HG03354 (cell line): ENCODE measurements around the gene PDZK1IP1.

Source experiments
- ATAC-seq: cut with Tn5 transposase; IDR thresholded peaks from one replicate; pipeline ENCODE4 v1.9.1; 2021; ENCODE audit warnings: mild to moderate bottlenecking; ENCODE audit not compliant: unreplicated experiment, poor library complexity, severe bottlenecking

PDZK1IP1 gene

DNA sequence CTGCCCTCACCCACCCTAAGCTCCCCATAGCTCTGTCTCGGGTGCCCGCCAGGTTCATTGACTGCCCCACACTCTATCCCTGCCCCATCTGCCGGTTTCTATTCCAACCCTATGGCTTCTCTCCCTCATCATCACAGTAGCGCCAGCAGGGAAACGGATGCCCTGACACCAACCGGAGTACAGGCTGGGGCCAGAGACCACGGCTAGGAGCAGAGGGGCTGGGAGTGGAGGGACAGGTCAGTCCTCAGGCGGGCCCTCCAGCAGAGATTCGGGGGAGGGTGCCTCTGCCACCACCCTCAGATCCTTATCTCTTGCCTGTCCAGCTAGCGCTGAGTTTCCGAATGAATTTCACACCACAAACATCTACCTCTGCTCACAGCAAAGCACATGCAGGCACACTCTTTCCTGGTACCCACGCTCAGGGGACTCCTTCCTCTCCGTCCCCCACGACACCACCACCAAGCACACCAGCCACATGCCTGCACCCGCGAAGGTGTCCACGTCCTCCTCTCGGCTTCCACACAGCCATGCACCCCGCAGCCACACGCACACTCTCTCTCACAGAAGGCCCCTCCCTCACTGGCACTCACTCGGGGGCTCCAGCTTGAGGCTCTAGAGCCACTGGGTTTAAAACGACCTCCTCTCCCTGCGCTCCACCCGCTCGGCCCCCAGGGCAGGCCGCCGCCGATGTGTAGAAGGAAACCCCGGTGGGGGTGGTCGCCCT, 35.0 kb upstream of the PDZK1IP1 start:
- ATAC-seq, result no peak

DNA sequence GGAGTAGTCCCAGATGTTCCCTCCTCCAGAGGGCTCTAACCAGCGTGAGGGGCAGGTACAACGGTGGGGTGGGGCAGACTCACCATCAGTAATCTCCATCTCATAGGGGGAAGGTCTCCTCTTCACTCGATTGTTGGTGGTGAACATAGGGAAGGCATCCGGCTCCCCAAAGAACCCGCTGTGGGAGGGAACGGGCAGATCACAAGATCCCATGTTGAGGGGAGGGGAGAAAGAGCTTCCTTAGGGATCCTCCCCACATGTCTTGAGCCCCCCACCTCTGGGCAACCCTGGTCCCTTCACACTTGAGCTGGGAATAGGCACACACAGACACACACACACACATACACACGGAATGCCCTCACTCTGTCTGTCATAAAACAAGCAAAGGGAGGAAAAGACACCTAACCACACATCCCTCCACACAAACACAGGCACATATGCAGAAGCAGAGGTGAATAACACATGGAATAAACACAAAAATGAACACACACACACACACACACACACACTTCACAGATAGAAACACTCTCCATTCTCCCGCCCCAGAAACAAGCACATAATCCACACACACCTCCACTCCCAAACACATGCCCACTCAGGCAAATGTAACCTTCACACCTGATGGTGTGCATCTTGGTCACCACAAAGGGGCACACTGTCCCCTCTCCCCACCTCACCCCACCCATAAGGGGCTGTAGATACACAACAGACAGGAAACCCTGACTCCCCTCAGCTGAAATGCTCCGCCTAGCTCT, 34.3 kb upstream of the PDZK1IP1 start:
- no peak for ATAC-seq

DNA sequence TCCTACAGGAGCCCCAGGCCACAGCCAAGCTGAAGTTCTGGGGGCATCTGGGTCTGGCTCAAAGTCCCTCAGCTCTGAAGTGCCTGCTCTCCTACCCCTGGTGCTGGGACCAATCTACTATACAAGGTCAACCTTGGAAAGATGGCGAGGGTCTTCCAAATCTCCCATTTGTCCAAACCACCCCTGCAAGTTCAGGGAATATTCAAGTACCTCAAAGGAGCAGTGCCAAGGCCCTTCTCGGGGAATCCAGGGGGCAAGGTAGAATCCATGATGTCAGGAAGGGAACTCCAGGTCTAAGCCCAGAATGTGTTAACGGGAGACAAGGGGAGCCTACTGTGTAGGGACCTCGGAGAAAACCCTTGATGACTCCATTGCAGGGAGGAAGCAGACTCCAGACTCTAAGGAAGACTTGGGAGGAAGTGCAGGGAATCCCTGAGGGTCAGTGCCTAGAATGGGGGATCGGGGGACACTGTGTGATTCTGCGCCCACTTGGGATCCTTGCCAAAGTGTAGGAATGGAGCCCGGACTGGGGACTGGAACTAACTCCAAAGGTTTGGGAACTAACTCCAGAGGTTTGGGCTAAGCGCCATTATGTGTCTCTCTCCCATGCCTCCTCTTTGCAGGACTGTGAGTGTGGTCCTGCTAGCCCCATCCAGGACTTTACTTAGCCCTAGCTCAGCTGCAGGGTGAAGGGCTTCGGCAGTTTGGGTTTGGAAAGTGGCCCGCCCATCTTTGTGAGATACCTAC, 33.5 kb upstream of the PDZK1IP1 start:
- no peak for ATAC-seq

DNA sequence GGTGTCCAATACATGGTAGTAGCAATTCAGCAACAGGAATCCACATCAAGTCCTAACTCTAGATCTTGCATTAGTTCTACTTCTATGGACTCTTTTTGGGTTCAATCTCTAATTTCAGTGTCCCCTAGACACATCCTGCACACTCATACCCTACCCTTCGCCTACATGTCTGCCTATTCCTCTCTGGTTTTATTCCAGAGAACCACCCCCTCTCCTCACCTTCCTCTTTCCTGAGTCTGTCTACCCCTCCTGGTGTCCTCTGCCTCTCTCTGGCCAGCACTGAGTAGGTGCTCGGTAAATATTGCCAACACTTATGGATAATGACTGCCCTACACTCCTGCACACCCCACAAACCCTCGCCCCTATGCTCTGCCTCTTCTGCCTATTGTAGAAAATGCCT, 32.6 kb upstream of the PDZK1IP1 start:
- ATAC-seq, result no peak

DNA sequence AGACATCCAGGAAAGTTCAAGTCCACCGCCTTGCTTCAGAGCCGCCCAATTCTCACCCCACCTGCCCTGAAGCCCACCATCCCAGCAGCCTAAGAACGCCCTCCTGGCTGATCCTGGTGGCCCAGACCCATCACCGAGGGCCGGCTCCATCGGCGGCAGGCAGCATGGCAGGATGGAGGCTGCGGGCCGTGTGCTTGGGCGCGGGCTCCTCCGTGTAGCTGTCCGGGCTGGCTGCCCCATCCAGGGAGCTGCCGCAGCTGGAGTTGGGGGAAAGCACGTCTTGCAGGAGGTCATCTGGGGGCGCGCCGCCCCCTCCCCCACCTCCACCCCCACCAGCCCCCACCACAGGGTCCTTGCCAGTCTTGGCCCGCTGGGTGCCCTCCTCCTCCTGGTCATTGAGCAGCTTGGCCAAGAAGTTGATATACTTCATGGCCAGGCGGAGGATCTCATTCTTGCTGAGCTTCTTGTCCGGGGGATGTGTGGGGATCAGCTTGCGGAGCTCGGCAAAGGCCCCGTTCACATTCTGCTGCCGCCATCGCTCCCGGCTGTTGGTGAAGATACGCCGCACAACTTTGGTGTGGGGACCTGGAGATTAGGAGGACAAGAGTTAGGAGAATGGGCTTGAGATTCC, 29.9 kb upstream of the PDZK1IP1 start:
- no peak for ATAC-seq

DNA sequence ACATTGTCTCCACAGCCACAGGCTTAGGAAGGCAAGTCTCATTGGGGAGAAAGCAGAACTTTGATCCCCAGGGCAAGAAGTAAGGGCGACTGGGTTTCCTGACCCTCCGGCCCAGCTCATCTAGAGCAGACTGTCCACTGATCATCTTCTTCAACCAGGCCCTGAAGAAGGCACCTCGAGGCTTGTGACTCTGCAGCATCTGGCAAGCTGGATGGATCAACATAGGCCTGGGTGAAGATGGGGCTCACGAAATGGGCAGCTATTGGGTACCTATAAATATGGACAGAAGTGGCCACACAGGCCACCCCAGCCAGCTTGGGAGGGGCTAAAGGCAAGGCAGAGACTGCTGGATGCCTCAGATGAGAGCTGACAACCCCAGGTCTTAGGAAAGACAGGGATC, 29.2 kb upstream of the PDZK1IP1 start:
- no peak for ATAC-seq

DNA sequence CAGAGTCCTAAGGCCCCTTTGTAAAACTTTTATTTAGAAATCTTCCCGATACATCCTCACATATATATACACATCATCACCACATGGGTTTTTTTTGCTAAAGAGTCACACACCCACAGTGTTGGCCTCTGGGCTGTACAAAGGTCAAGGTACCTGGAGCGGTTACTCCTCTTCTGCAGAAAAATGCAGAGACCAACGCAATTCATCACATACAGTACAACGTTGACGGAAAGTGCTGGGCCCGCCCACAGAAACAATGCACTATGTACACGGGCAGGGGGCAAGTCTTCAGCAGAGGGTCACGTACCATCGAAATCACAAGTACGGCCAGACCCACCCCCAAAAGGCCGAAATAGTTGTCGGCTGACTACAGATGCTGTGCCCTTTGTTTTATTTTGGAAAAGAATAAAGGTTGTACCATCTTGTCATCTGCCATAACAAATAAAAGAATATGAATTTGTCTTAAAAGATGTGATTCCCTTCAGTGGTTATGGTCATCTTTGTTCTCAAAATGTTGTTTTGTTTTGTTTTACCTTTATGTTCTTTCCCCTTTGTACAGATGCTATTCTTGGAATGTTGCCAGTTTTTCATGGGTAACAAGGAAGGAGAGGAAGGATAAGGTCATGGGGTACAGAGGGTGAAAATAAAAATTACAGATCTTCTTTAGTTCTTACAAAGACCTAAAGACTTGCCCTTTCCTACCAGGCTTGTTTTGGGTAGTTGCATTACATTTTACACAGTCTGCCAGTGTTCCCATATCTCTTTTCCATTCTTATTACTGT, 26.6 kb upstream of the PDZK1IP1 start:
- ATAC-seq, result no peak

DNA sequence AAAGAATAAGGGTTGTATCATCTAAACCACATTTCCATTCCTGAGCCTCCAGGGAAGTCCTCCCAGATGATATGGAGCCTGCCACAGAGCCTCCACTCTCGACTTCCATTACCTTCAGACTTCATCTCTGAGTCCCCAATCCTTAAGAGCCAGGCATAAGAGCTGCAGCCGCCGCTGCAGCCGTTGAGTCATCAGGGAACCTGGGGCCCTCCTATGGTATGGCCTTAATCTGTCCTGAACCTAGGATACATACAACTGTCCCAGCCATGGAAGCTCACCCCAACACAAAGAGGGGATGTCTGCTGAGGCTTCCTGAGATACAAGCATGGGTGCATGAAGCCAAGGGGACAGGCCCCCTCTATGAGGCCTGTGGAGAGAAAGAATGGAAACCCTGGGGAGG, 25.9 kb upstream of the PDZK1IP1 start:
- ATAC-seq, result no peak

DNA sequence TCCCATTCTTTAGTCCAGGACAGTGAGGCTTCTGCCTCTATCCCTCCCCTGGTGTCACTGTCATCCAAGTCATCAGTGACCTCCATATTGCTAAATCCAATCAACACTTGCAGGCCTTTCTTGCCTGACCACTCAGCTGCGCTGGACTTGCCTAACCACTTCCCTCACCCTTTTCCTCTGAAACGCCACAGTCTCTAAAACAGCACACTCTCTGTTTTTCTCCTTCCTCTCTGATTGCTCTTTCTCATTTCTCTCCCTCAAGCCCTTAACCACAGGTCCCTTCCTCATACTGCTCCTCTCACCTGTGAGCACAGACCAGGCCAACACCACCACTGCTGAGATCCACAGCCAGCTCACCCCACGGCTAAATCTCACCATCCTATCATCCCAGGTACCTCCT, 24.7 kb upstream of the PDZK1IP1 start:
- ATAC-seq, result no peak

DNA sequence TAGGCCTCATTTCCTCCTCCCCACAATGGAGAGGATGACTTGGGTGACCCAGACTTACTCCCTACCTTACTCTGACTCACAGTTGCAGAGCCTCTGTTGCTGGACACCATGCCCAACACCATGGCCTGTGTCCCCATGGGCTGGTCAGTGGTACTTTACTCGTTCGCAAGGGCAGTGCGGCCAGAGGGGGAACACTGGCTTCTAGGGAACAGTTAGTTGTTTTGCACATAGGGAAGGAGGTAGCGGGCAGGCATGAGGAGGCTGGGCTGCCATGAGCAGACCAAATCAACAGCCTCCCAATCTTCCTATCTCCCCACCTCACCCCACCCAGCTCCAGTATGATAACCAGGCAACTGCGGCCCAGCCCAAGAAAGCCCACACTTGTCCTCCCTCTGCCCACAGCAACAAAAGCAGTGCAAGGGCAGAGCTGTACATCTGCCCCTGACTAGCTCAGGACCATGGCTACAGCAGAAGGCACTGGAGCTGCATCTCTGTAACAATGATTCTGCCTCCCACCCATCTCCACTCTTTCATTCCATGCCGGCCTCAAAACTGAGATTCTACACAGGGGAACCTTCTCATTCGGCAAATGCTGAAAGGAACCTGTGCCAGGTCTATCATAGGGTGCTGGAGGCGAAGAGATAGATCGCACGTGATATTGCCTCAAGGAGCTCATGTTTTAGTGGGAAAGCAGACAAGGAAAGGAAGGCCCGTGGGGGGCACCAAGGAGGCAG, 23.6 kb upstream of the PDZK1IP1 start:
- ATAC-seq, result no peak

DNA sequence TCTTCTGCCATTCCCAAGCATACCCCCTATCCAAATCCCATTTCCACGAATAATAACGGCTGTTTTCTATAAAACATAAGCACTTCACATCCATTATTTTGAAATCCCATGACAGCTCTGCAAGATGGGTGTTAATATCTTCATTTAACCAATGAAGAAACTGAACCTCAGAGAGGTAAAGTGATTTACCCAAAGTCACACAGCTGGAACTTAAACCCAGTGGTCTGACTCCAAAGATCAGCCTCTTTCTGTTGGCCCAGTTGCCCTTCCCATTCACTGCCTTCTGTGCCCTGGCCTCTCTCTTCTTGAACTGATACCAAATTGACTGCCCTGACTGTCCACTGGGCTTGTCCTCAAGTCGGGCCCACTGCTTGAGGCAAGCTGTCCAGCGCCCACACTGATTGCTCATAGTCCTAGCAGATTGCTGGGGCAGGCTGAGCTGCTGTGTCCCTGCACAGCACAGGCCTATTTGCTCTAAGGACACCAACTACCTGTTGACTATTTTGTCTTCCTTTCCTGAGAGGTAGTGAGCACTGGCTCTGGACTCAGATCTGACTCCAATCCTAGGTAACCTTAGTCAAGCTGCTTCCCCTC, 22.9 kb upstream of the PDZK1IP1 start:
- no peak for ATAC-seq

DNA sequence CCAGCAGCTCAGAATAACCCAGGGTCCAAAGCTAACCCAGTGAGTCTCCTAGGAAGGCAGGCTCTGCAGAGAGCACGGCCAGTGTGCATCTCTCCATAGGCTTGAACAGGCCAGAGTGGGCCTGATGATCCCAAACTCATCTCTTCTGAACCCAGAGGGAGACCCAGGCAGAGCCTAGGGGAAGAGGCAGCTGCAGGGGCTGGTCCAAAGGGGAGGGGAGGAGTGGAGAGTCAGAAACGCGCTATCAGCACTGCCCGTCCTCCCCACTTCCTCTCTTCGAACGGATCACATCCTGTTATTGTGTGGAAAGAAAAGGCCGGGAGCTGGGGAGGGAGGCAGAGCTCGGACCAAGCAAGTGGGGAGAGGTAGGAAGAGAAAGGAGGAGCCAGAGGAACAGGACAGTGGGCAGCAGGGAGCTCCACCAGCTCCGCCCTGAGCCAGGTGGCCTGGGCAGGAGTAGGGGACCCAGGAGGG, 22.0 kb upstream of the PDZK1IP1 start:
- ATAC-seq, result no peak

DNA sequence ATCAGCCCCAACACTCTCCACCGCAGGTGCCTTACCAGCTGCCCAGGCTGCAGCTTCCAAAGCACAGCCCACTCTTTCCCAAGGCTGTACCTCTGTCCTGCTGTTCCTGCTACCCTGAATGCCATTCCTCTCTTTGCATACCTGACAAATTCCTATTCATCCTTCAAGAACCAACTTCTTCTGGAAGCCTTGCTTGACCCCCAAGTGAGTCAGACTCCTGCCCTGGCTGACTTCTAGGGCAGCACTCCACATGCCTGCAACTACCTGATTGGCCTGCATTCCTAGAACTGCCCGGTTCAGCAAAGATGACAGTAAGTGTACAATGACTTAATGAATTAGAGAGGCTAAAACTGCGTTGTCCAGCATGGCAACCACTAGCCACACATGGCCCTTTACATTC, 20.8 kb upstream of the PDZK1IP1 start:
- no peak for ATAC-seq

DNA sequence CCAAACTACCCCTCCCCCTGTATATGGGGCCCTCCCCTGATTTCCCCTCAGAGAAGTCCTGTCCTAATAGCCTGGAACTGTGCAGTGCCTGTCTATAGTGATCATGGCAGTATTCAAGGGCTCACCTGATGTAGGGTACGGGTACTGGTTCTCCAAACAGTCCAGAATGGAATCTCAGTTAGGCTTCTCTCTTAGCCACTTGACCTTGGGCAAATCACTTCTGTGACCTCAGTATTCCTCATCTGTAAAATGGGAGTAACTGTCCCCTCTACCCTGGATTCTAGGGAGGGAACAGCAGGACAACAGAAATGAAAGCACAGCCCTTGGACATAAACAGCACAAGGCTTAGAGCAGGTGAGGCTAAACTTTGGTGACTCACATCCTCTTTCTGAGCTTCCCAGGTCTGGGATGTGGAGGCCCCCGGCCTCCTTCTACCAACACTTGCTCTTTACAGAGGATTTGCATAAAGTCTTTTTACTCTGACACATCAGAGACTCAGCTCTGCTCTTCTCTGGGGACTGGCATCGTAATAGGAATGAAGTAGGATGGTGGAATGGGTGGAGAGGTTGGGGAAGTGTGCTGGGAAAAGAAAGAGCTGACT, 20.0 kb upstream of the PDZK1IP1 start:
- ATAC-seq, result no peak

DNA sequence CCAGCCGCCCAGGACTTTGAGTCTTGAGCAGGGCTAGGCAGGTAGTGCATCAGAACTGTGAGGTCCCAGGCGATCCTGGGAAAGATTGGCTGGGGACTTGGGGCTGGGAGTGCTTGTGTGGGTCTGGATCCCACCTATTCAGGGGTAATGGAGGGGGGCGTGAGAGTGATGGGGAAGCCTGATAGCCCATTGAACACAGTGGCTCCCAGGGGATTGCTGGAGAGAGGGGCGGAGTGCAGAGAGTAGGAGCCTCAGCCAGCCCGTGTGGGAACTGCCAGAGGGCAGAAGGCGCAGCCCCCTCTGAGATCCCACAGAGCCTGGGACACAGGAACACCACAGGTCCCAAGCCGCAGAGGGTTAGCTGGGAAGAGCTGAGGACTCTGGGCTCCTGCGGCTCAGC, 19.3 kb upstream of the PDZK1IP1 start:
- ATAC-seq, result no peak

DNA sequence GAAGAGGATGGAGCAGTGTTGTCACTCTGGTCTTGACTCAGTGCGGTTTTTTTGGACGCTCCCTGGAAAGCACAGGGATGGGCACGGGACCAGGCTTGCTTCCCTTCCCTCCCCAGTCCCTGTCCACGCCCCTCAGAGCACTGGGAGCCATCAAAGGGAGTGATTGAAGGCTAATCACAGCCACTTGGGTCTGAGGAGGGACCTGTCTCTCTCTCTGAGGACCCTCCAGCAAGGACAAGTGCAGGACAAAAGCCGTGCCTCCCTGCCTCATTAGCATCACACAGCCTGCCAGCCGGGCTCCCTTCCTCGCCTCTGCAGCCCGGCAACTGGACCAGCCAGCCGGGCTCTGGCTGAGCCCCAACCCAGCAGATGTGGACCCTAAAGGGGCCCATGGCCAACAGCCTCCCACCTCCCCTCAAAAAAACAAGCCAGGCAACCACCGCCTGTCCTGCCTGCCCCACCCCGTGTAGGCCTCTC, 18.6 kb upstream of the PDZK1IP1 start:
- ATAC-seq, result no peak

DNA sequence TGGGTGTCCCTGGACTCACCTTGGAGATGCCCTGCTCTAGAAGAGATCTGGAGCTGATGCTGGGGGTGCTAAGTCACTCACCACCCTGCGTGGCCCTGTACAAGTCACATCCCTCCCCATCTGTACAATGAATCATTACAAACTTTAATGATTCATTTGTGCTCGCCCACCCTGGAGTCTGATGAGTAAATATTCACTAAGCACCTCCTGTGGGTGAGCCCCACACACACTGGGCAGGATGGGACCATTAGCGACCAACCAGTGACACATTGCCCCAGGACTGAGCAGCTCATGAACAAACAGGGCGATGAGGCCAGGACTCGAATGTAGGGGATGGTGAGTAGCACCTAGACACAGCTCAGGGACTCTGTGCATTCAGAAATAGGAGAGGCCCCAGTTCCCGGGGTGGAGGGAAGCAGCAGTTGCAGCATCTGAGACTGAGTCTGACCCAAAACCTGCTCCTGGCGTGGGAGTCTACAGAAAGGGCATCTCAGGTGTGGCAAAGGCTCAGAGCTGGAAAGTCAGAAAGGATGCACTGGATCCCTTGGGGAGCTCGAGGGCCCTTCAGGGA, 18.1 kb upstream of the PDZK1IP1 start:
- ATAC-seq, result no peak

DNA sequence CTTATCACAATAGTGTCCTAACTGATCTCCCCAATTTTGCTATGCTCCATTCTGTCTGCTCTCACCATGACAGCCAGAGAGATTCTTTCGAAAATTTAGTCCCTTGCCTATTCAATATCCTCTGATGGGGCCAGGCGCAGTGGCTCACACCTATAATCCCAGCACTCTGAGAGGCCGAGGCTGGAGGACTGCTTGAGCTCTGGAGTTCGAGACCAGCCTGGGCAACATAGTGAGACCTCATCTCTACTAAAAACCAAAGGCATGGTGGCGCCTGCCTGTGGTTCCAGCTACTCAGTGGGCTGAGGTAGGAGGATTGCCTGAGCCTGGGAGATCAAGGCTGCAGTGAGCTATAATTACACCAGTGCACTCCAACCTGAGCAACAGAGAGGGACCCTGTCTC, 16.1 kb upstream of the PDZK1IP1 start:
- no peak for ATAC-seq
